ENCODE results near the gene EFL1. TPM values are rescaled to one million over a fixed set of nuclear protein-coding genes. Genes with fewer than 3 reads are reported as not detected.

Gene EFL1
- total and polyA plus RNA-seq, 2 of the 8 experiments (the other 6 are each of a cell fraction or from before 2014, with no cell fraction given): 10.8 to 31.5 TPM

DNA sequence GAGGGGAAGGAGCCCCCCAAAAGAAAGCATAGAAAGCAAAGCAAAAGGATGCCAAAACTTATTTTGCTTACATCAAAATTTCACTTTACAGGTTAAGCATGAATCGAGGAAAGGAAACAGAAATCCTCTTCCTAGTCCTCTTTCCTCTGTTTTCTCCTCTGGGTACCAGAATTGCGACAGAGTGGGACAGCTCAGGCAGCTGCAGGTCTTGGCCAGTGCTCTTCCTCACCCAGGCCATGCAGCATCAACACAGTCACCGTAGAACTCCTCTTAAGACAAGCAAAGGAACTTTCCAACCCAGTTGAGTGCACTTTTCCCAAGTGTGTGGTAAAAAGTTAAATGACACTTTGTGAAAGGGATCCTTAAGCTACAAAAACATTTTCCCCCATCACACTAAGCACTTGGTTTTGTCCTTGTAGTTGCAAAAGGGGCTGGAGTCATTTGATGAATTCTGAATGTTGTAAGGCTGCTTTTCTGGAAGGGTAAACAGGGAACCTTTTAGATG is 170.8 kb downstream of the EFL1 start (continued):
- TF ChIP-seq NANOG (IDR thresholded peaks at IDR 0.05; ENCODE audit: insufficient read depth, low read depth, low read length, poor library complexity, severe bottlenecking): no peak
- TF ChIP-seq RAD21 (IDR thresholded peaks at IDR 0.05 in 1 of 2, conservative IDR thresholded peaks at IDR 0.05 in 1 of 2; ENCODE audit: low read depth in 2 of 2, low read length in 2 of 2): no peak
